MG63 (cell line): Measurements from ENCODE around the gene PRKCZ. TPM values are rescaled to one million over a fixed set of nuclear protein-coding genes. Genes with fewer than 3 reads are reported as not detected.
"Not testable (repeated sequence)": the region's sequence is repeated elsewhere in the genome, so short reads cannot be mapped to it uniquely, and the experiment has no call there.

ENCODE experiments used
- DNase-seq: peaks from one replicate; pipeline ENCODE4 v3.0.0-alpha.2; 2020
- H3K27me3 ChIP-seq: fragments of 250-450 bp; sonication (Bioruptor Pico); 2 replicates; pipeline ENCODE4 v1.5.1; 2020; ENCODE audit warnings: mild to moderate bottlenecking, moderate library complexity
- H3K36me3 ChIP-seq: fragments of 250-450 bp; sonication (Bioruptor Pico); 2 replicates; pipeline ENCODE4 v1.5.1; 2020; ENCODE audit warnings: mild to moderate bottlenecking, moderate library complexity
- H3K4me3 ChIP-seq: fragments of 250-450 bp; sonication (Bioruptor Pico); 2 replicates; pipeline ENCODE4 v1.5.1; 2020; ENCODE audit warnings: mild to moderate bottlenecking, moderate library complexity
- H3K9me3 ChIP-seq: fragments of 250-450 bp; sonication (Bioruptor Pico); 2 replicates; pipeline ENCODE4 v1.5.1; 2020; ENCODE audit warnings: mild to moderate bottlenecking, moderate library complexity
- total RNA-seq: library from RNA; depleted of rRNA; stranded (reverse); fragments of >200 nt; shearing (Covaris generic); gene quantifications from 2 replicates; pipeline ENCODE4 v1.2.3, GENCODE V29; 2014; ENCODE audit warnings: low replicate concordance

Gene PRKCZ
- total RNA-seq, 1 experiment from 2014 or later = 5.3 TPM

- H3K9me3 ChIP-seq = no peaks in the 10 kb centered on the region
- no peaks in the 10 kb centered on the region for H3K36me3 ChIP-seq
- no peak for DNase-seq
- H3K4me3 ChIP-seq = no peak overlapping the region
- H3K27me3 ChIP-seq = peaks cover 20% of the 10 kb centered on the region
Observed at GRCh38 chr1:2085080-2085479, 34.9 kb downstream of the PRKCZ start.

DNA sequence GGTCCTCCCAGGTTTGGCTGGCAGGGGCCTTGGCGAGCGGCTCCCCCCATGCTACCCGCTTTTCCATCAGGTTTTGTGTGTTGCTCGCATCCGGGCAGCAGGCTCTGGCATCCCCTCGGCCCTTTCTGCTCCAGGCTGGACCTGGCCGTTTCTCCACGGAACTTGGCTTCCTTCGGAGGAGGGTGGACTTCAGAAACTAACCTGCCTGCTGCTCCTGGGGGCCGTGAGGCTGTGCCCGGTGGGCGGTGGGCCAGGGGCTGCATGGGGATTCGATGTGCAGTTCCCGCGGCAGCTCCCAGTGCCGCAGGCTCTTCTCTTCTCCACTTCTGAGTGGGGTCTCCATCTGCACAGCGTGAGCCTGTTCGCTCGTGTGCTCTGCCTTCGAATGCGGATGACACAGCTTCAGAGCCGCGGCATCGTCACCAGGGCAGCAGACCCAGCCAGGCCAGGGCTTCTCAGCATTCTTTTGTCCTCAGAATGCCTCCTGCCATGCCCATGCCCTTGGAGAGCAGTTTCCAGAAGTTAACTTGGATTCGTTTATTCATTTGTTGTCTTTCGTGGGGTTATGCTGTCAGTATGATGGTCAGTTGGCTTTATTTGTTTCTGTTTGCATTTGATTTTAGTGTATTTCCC, 36.4 kb downstream of the PRKCZ start:
- Histone ChIP-seq H3K9me3 (no peaks in the 10 kb centered on the region), H3K36me3 (no peaks in the 10 kb centered on the region), H3K27me3 (peaks cover 20% of the 10 kb centered on the region), H3K4me3 (no peak overlapping the region)
- no peak for DNase-seq

- no peak overlapping the region for H3K4me3 ChIP-seq
- H3K36me3 ChIP-seq = no peaks in the 10 kb centered on the region
- H3K27me3 ChIP-seq = peaks cover 10% of the 10 kb centered on the region
- no peak for DNase-seq
- no peaks in the 10 kb centered on the region for H3K9me3 ChIP-seq
Observed at GRCh38 chr1:2087766-2088165, 37.6 kb downstream of the PRKCZ start.

- Histone ChIP-seq H3K27me3 (peaks cover 3% of the 10 kb centered on the region; the same call in 1 of the 2 replicates), H3K4me3 (no peak overlapping the region), H3K36me3 (no peaks in the 10 kb centered on the region), H3K9me3 (no peaks in the 10 kb centered on the region)
- peak; percentile 37 for DNase-seq
Observed at GRCh38 chr1:2088458-2088857, 38.2 kb downstream of the PRKCZ start.

DNA sequence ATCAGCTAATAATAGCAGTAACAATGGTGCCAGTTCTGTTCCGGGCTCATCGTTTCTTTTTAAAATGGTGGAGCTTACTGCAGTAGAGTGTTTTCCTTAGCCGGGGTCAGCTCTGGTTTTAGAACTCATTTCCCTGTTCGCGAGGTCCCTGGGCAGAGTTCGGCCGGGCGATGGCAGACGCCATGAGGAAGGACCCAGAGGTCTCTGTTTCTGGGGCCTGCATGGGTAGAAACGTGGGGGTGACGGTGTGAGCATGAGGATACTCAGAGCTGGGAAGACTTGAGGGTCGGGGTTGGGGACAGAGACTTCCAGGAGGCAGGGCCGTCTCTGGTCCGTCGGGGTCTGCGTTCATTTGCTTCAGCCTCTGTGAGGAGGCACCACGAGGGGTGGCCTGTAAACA, 38.8 kb downstream of the PRKCZ start:
- DNase-seq = no peak
- Histone ChIP-seq H3K4me3 (no peak overlapping the region), H3K27me3 (0 out of 2 replicates have a peak, but pooled peaks cover under 1% of the 10 kb centered on the region), H3K36me3 (no peaks in the 10 kb centered on the region), H3K9me3 (no peaks in the 10 kb centered on the region)

DNA sequence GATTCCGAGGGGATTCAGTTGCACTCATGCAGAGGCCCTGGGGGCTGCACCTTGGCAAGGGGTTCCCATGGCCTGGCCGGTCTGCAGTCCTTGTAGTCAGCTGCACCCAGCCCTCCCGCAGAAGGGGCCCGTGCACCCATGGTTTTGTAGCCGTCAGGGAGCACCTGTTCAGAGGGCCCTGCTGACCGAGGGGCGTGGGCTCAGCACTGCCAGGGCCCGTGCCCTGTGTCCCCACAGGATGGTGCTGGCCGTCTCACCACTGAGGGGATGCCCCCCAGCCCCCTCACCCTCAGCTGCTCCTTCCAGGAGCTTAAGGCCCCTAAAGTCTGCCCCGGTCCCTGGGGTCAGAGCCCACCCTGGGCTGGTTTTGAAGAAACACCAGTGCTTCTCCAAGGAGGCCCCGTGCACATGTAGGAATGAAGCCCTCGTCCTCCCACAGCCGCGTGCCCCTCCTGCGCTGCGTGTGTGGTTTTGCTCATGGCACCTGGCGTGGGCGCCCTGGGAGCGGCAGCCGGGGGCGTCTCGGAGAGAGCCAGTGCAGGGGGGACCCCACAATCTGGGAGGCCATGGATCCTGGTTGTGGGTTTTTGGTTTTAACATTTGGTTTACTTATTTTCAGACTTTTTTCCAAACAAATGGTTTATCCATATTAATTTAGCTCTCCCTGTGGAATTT, 40.1 kb downstream of the PRKCZ start:
- H3K4me3 ChIP-seq = no peak overlapping the region
- no peak for DNase-seq
- H3K36me3 ChIP-seq = no peaks in the 10 kb centered on the region
- H3K27me3 ChIP-seq = no peaks in the 10 kb centered on the region
- H3K9me3 ChIP-seq = no peaks in the 10 kb centered on the region

GRCh38 chr1:2091611-2092604, 41.7 kb downstream of the PRKCZ start:
- Histone ChIP-seq H3K4me3 (no peak overlapping the region), H3K36me3 (no peaks in the 10 kb centered on the region), H3K27me3 (no peaks in the 10 kb centered on the region), H3K9me3 (no peaks in the 10 kb centered on the region)
- peak; percentile 18 for DNase-seq

- H3K27me3 ChIP-seq = no peaks in the 10 kb centered on the region
- no peak overlapping the region for H3K4me3 ChIP-seq
- no peaks in the 10 kb centered on the region for H3K36me3 ChIP-seq
- no peaks in the 10 kb centered on the region for H3K9me3 ChIP-seq
- DNase-seq = no peak
Observed at GRCh38 chr1:2093055-2093454, 42.8 kb downstream of the PRKCZ start.

DNA sequence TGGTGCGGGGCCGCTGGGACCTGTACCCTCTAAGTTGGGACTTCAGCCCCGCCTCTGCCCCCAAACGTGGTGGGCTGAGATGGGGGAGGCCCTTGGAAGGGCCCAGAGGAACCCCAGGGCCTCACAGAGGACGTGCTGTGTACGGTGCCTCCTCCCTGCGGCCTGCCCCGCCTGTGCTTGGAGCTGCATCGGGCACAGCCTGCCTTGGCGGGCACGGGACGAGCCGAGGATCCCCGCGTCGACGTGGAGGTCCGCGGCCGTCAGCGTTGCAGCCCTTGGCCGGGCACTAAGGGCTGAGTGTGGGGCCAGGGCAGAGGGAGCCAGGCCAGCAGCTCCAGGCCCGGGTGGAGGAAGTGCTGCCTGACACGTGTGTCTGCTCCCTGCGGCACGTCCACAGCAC, 43.4 kb downstream of the PRKCZ start:
- DNase-seq = no peak
- Histone ChIP-seq H3K36me3 (no peaks in the 10 kb centered on the region), H3K9me3 (no peaks in the 10 kb centered on the region), H3K4me3 (no peak overlapping the region), H3K27me3 (no peaks in the 10 kb centered on the region)

- not testable (repeated sequence) for H3K9me3 ChIP-seq, H3K4me3 ChIP-seq, DNase-seq, H3K36me3 ChIP-seq, H3K27me3 ChIP-seq
Observed at GRCh38 chr1:2094269-2095158, 44.3 kb downstream of the PRKCZ start.

- Histone ChIP-seq H3K4me3 (no peak overlapping the region), H3K27me3 (no peaks in the 10 kb centered on the region), H3K36me3 (no peaks in the 10 kb centered on the region), H3K9me3 (no peaks in the 10 kb centered on the region)
- DNase-seq = no peak
Observed at GRCh38 chr1:2095394-2095793, 45.2 kb downstream of the PRKCZ start.

DNA sequence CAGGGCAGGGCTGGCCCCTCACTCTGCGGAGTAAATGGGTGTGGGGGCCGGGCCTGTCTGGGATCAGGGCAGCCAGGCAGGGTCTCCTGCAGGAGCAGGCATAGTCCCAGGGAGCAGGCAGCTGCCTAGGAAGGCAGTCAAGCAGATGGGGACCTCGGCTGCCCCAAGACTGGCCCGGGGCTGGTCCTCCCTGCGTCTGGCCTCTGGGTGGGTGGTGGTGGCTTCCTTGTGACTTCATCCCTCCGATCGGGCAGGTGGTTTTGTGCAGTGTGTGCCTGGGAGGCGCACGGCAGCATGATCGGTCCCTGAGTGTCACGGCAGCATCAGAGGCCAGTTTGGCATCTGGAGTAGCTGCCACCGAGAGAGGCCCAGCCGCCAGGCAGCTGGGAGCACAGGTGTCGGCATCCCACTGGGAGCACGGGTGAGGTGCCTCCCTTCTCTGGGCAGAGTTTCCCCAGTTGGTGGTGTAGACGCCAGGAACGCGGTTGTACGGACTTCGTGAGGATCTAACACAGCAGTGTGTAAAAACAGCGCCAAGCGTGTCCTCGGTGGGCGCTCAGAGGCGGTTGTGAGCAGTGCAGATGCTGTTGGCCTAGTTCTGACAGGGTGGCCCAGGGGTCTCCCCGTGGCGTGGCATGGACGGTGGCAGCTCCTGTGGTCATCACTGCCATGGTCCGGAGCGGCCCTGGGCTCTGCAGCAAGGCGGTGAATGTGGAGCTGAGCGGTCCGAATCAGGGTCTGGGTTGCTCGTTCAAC, 45.9 kb downstream of the PRKCZ start:
- Histone ChIP-seq H3K36me3 (no peaks in the 10 kb centered on the region), H3K9me3 (no peaks in the 10 kb centered on the region), H3K27me3 (no peaks in the 10 kb centered on the region), H3K4me3 (no peak overlapping the region)
- no peak for DNase-seq

DNA sequence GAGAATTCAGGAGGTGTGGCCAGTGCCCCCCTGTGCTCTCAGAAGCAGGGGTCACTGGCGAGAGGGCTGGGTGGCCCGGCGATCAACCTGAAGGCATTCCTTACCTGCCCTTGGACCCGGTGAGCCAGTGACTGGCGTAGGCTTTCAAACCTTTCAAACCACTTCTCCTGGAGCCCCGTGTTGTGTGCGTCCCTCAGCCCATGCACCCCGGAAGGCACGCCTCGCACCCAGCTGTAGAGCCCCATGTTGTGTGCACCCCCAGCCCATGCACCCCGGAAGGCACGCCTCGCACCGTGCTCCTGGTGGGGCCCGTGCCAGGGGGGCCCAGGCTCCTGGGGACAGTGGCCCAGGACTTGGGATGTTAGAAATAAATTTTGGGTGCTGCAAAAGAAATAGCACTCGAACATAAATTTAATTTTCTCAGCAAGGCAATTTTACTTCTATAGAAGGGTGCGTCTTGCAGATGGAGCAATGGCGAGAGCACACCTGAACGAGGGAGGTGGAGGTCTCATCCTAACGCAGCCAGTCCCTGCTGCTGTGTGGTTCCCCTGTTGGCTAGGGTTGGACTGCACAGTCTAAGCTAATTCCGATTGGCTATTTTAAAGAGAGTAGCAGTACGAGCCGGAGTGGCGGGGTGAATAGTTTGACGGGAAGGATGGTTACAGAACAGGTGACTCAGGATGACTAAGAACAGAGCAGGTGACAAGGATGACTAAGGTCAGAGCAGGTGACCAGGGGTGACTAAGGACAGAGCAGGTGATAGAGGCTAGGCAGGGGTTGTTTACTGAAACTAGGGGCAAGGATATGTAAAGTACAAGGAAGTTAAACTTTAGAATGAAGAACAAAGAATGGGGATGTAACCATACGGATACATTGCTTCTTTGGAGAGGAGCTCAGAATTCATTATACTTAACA, 47.4 kb downstream of the PRKCZ start:
- Histone ChIP-seq H3K36me3 (no peaks in the 10 kb centered on the region), H3K4me3 (no peak overlapping the region), H3K27me3 (no peaks in the 10 kb centered on the region), H3K9me3 (no peaks in the 10 kb centered on the region)
- no peak for DNase-seq

- Histone ChIP-seq H3K4me3 (no peak overlapping the region), H3K27me3 (no peaks in the 10 kb centered on the region), H3K36me3 (no peaks in the 10 kb centered on the region), H3K9me3 (no peaks in the 10 kb centered on the region)
- no peak for DNase-seq
Observed at GRCh38 chr1:2098301-2098698, 48.1 kb downstream of the PRKCZ start.
